ENCODE data around the gene ZNF747.

- no peak for TF ChIP-seq CTCF (conservative IDR thresholded peaks at IDR 0.05; ENCODE audit: low read depth, low read length)
- no peak for TF ChIP-seq EZH2 (IDR thresholded peaks at IDR 0.05; ENCODE audit: borderline replicate concordance, low read depth, low read length, poor library complexity, severe bottlenecking)
Measured at GRCh38 chr16:30503403-30504296, 31.0 kb downstream of the ZNF747 start.

Measured in A673 (cell line).